T-helper 17 cell (primary cell): ENCODE measurements around the gene TFPI2. TPM values are rescaled to one million over a fixed set of nuclear protein-coding genes. Genes with fewer than 3 reads are reported as not detected.
"Not testable (repeated sequence)": the region's sequence is repeated elsewhere in the genome, so short reads cannot be mapped to it uniquely, and the experiment has no call there.

ENCODE experiments used
- ATAC-seq: fragments of 150-1000 bp; cut with Tn5 transposase; 2 replicates; pipeline ENCODE4 v1.10.0; 2021; ENCODE audit warnings: mild to moderate bottlenecking, moderate library complexity
- DNase-seq, 3 donors: peaks; one replicate each; pipeline versions ENCODE4 v3.0.0 to v3.0.0-alpha.2; 2020 to 2021
- H3K9me3 ChIP-seq: one replicate; pipeline ENCODE4 v1.7.0; 2013; ENCODE audit warnings: low read length, mild to moderate bottlenecking; ENCODE audit not compliant: control insufficient read depth, poor library complexity, severe bottlenecking
- H3K27ac Mint-ChIP-seq: one replicate; pipeline ENCODE4 v1.8.0; 2022; ENCODE audit warnings: mild to moderate bottlenecking, moderate library complexity, mixed read lengths
- H3K27me3 Mint-ChIP-seq: one replicate; pipeline ENCODE4 v1.8.0; 2022; ENCODE audit warnings: mixed read lengths
- H3K36me3 Mint-ChIP-seq: one replicate; pipeline ENCODE4 v1.8.0; 2022; ENCODE audit warnings: low read depth, mixed read lengths
- H3K4me1 Mint-ChIP-seq: one replicate; pipeline ENCODE4 v1.8.0; 2022; ENCODE audit warnings: mild to moderate bottlenecking, mixed read lengths
- H3K4me3 Mint-ChIP-seq: one replicate; pipeline ENCODE4 v1.8.0; 2022; ENCODE audit warnings: mild to moderate bottlenecking, moderate library complexity, mixed read lengths
- total RNA-seq, 4 donors: library from RNA in 2 of 4; stranded (reverse) in 2 of 4; gene quantifications; one replicate each; pipeline ENCODE4 v1.2.3 and lab custom pipeline; 2022 to 2026

TFPI2 gene
- total RNA-seq, 2 donors from 2014 or later = 1.4 to 1.5 TPM

GRCh38 chr7:93916315-93916714 is 25.8 kb upstream of the TFPI2 start:
- not testable (repeated sequence) for H3K36me3 Mint-ChIP-seq, H3K4me1 Mint-ChIP-seq, DNase-seq, H3K9me3 ChIP-seq, ATAC-seq, H3K4me3 Mint-ChIP-seq, H3K27ac Mint-ChIP-seq
- H3K27me3 Mint-ChIP-seq = peaks cover 33% of the 10 kb centered on the region

GRCh38 chr7:93915888-93916287 is 25.3 kb upstream of the TFPI2 start:
- H3K9me3 ChIP-seq, H3K27ac Mint-ChIP-seq, H3K4me1 Mint-ChIP-seq, H3K36me3 Mint-ChIP-seq, DNase-seq, H3K4me3 Mint-ChIP-seq, ATAC-seq: not testable (repeated sequence)
- H3K27me3 Mint-ChIP-seq = peaks cover 29% of the 10 kb centered on the region

- not testable (repeated sequence) for H3K9me3 ChIP-seq
Observed at GRCh38 chr7:93915206-93915842, 24.8 kb upstream of the TFPI2 start.

GRCh38 chr7:93914581-93915066 is 24.1 kb upstream of the TFPI2 start:
- DNase-seq (no peak), ATAC-seq (no peak)
- H3K4me3 Mint-ChIP-seq = no peak overlapping the region
- H3K9me3 ChIP-seq = no peaks in the 10 kb centered on the region
- H3K36me3 Mint-ChIP-seq = no peaks in the 10 kb centered on the region
- H3K27ac Mint-ChIP-seq = no peak overlapping the region
- peaks cover 2% of the 10 kb centered on the region for H3K4me1 Mint-ChIP-seq
- peaks cover 21% of the 10 kb centered on the region for H3K27me3 Mint-ChIP-seq

More at GRCh38 chr7:93915206-93915842, 24.8 kb upstream of the TFPI2 start:
- peaks cover 23% of the 10 kb centered on the region for H3K27me3 Mint-ChIP-seq
- not testable (repeated sequence) for H3K4me1 Mint-ChIP-seq, H3K4me3 Mint-ChIP-seq, H3K36me3 Mint-ChIP-seq, ATAC-seq, H3K27ac Mint-ChIP-seq, DNase-seq

GRCh38 chr7:93913197-93913596 is 22.6 kb upstream of the TFPI2 start:
- Mint-ChIP-seq H3K36me3 (no peaks in the 10 kb centered on the region), H3K27ac (no peak overlapping the region), H3K27me3 (peaks cover 21% of the 10 kb centered on the region), H3K4me1 (peaks cover 2% of the 10 kb centered on the region), H3K4me3 (no peak overlapping the region)
- H3K9me3 ChIP-seq = no peaks in the 10 kb centered on the region
- DNase-seq (no peak), ATAC-seq (no peak)

- H3K4me3 Mint-ChIP-seq, H3K9me3 ChIP-seq, H3K36me3 Mint-ChIP-seq, ATAC-seq, DNase-seq, H3K27me3 Mint-ChIP-seq, H3K27ac Mint-ChIP-seq, H3K4me1 Mint-ChIP-seq: not testable (repeated sequence)
Observed at GRCh38 chr7:93911661-93912060, 21.1 kb upstream of the TFPI2 start.

GRCh38 chr7:93911242-93911641 is 20.7 kb upstream of the TFPI2 start:
- H3K27me3 Mint-ChIP-seq, H3K9me3 ChIP-seq, DNase-seq, ATAC-seq, H3K27ac Mint-ChIP-seq, H3K4me3 Mint-ChIP-seq, H3K36me3 Mint-ChIP-seq, H3K4me1 Mint-ChIP-seq: not testable (repeated sequence)

GRCh38 chr7:93910076-93910994 is 19.8 kb upstream of the TFPI2 start:
- peaks cover under 1% of the 10 kb centered on the region for H3K27me3 Mint-ChIP-seq
- H3K4me3 Mint-ChIP-seq = no peak overlapping the region
- no peaks in the 10 kb centered on the region for H3K36me3 Mint-ChIP-seq
- no peak for ATAC-seq
- H3K9me3 ChIP-seq = no peaks in the 10 kb centered on the region
- no peak for DNase-seq
- H3K4me1 Mint-ChIP-seq = no peaks in the 10 kb centered on the region
- no peak overlapping the region for H3K27ac Mint-ChIP-seq

- Mint-ChIP-seq H3K4me3 (no peak within 1 kb of the TSS), H3K27ac (no peak within 1 kb of the TSS), H3K4me1 (no peaks in the 10 kb centered on the region), H3K36me3 (no peaks in the 10 kb centered on the region), H3K27me3 (peaks cover 10% of the 10 kb centered on the region)
- no peaks in the 10 kb centered on the region for H3K9me3 ChIP-seq
- no peak for ATAC-seq
- DNase-seq = no peak
Observed at GRCh38 chr7:93906267-93906666, 15.7 kb upstream of the TFPI2 start, which contains the start of gene GNGT1. TSS of gene GNGT1 (plus strand) at chr7:93906567. CDS start at chr7:93906747, 180 bp downstream.

GRCh38 chr7:93902777-93903423 is 12.3 kb upstream of the TFPI2 start:
- Mint-ChIP-seq H3K4me3 (no peak overlapping the region), H3K36me3 (no peaks in the 10 kb centered on the region), H3K4me1 (no peaks in the 10 kb centered on the region), H3K27ac (no peak overlapping the region), H3K27me3 (peaks cover 34% of the 10 kb centered on the region)
- H3K9me3 ChIP-seq = no peaks in the 10 kb centered on the region
- no peak for DNase-seq
- ATAC-seq = no peak

- H3K27ac Mint-ChIP-seq = no peak overlapping the region
- no peaks in the 10 kb centered on the region for H3K4me1 Mint-ChIP-seq
- H3K9me3 ChIP-seq = no peaks in the 10 kb centered on the region
- DNase-seq = no peak
- H3K4me3 Mint-ChIP-seq = no peak overlapping the region
- no peaks in the 10 kb centered on the region for H3K36me3 Mint-ChIP-seq
- peaks cover 44% of the 10 kb centered on the region for H3K27me3 Mint-ChIP-seq
- ATAC-seq = no peak
Observed at GRCh38 chr7:93897680-93898079, 7.1 kb upstream of the TFPI2 start.

- no peak for ATAC-seq
- H3K36me3 Mint-ChIP-seq = no peaks in the 10 kb centered on the region
- peaks cover 51% of the 10 kb centered on the region for H3K27me3 Mint-ChIP-seq
- no peak for DNase-seq
- H3K4me3 Mint-ChIP-seq = no peak overlapping the region
- H3K4me1 Mint-ChIP-seq = no peaks in the 10 kb centered on the region
- no peak overlapping the region for H3K27ac Mint-ChIP-seq
- no peaks in the 10 kb centered on the region for H3K9me3 ChIP-seq
Observed at GRCh38 chr7:93895859-93896600, 5.5 kb upstream of the TFPI2 start.
